Testis (tissue), 3 donors: Measurements from ENCODE around the gene BACH2. TPM values are rescaled to one million over a fixed set of nuclear protein-coding genes. Genes with fewer than 3 reads are reported as not detected.

Experiments used
- DNase-seq: peaks from one replicate; pipeline ENCODE4 v3.0.0-alpha.2; 2019
- H3K27ac ChIP-seq, 2 donors: fragments of 200-600 bp; sonication (generic); one replicate each; pipeline ENCODE4 v1.5.1; 2019
- H3K27me3 ChIP-seq: fragments of 200-600 bp; sonication (generic); one replicate; pipeline ENCODE4 v1.5.1; 2019
- H3K36me3 ChIP-seq: fragments of 200-600 bp; sonication (generic); one replicate; pipeline ENCODE4 v1.5.1; 2017; ENCODE audit warnings: low read depth; ENCODE audit errors: missing control alignments
- H3K4me1 ChIP-seq: fragments of 200-600 bp; sonication (generic); one replicate; pipeline ENCODE4 v1.5.1; 2019
- H3K4me3 ChIP-seq, 2 donors: fragments of 200-600 bp; sonication (generic); one replicate each; pipeline ENCODE4 v1.5.1; 2017 to 2019
- H3K9me3 ChIP-seq: fragments of 200-600 bp; sonication (generic); one replicate; pipeline ENCODE4 v1.5.1; 2017
- CTCF ChIP-seq, 3 experiments: fragments of 450-650 bp in 2 of 3; fragments of 200-600 bp in 1 of 3; sonication (generic) in 1 of 3; IDR thresholded peaks; one replicate each; pipeline ENCODE4 v1.5.1; 2016 to 2019; ENCODE audit warnings: antibody characterized with exemption in 3 of 3, mild to moderate bottlenecking in 2 of 3, moderate library complexity in 1 of 3
- POLR2A ChIP-seq: fragments of 450-650 bp; IDR thresholded peaks from one replicate; pipeline ENCODE4 v1.6.1; 2017; ENCODE audit warnings: antibody characterized with exemption, mild to moderate bottlenecking, moderate library complexity
- WGBS, 2 donors: methylation state at CpG; one replicate each; pipeline ENCODE4 v1.1.5; 2018; 5-methylcytosine and 5-hydroxymethylcytosine counted together
- intact Hi-C: fragments of 100-400 bp; cut with DNase I; formaldehyde crosslinking; loops from one replicate; pipeline ENCODE4 v1.15.1; 2023; ENCODE audit warnings: low total_unique reads
- polyA plus RNA-seq: library from polyadenylated mRNA; stranded (reverse); fragments of 350-450 nt; fragmentation: Illumina TruSeq; extraction: RNeasy Lipid Tissue Mini Kit (QIAGEN cat#74804); gene quantifications from one replicate; pipeline ENCODE4 v1.2.3, GENCODE V29; 2014; ENCODE audit warnings: low read depth, low replicate concordance; ENCODE audit not compliant: insufficient read depth
- total RNA-seq, 2 donors: library from RNA; depleted of rRNA; stranded (reverse); fragments of >200 nt; gene quantifications; one replicate each; pipeline ENCODE4 v1.2.3, GENCODE V29; 2016

The BACH2 gene
- total and polyA plus RNA-seq, 3 donors from 2014 or later: 5.0 to 8.3 (median 6.5) TPM

- no peaks in the 10 kb centered on the region for H3K9me3 ChIP-seq
- no peak for DNase-seq
- no peak overlapping the region for H3K4me3 ChIP-seq
- no peaks in the 10 kb centered on the region for H3K36me3 ChIP-seq
- 94 to 98% methylated on average over 2 of the region's 2 CpGs for WGBS, 2 donors
- no peak overlapping the region for H3K27ac ChIP-seq
- no peaks in the 10 kb centered on the region for H3K27me3 ChIP-seq
- intact Hi-C loops: no loop called here
- no peaks in the 10 kb centered on the region for H3K4me1 ChIP-seq
- TF ChIP-seq CTCF (IDR thresholded peaks at IDR 0.05): no peak
- TF ChIP-seq POLR2A: no peak
Measured at GRCh38 chr6:90261801-90262200, 34.8 kb downstream of the BACH2 start.

GRCh38 chr6:90257486-90257738 lies 39.2 kb downstream of the BACH2 start:
- Histone ChIP-seq H3K4me1 (no peaks in the 10 kb centered on the region), H3K27ac (no peak overlapping the region), H3K36me3 (no peaks in the 10 kb centered on the region), H3K4me3 (no peak overlapping the region), H3K9me3 (no peaks in the 10 kb centered on the region), H3K27me3 (no peaks in the 10 kb centered on the region)
- WGBS, 2 donors: 85 to 100% methylated on average over 1 of the region's 1 CpG
- TF ChIP-seq POLR2A (no peak), CTCF (IDR thresholded peaks at IDR 0.05) (no peak)
- no peak for DNase-seq
- intact Hi-C loops: no loop called here

GRCh38 chr6:90256698-90257485 lies 39.8 kb downstream of the BACH2 start:
- intact Hi-C loops: no loop called here
- Histone ChIP-seq H3K4me1 (no peaks in the 10 kb centered on the region), H3K27me3 (no peaks in the 10 kb centered on the region), H3K4me3 (no peak overlapping the region), H3K9me3 (no peaks in the 10 kb centered on the region), H3K27ac (no peak overlapping the region), H3K36me3 (no peaks in the 10 kb centered on the region)
- no peak for DNase-seq
- TF ChIP-seq POLR2A: no peak
- TF ChIP-seq CTCF (IDR thresholded peaks at IDR 0.05): no peak
- 82 to 95% methylated on average over 4 of the region's 4 CpGs for WGBS, 2 donors

GRCh38 chr6:90253631-90254030 lies 43.0 kb downstream of the BACH2 start:
- no peaks in the 10 kb centered on the region for H3K9me3 ChIP-seq
- TF ChIP-seq POLR2A: no peak
- TF ChIP-seq CTCF (IDR thresholded peaks at IDR 0.05): no peak
- DNase-seq: no peak
- H3K27ac ChIP-seq: no peak overlapping the region
- no peak overlapping the region for H3K4me3 ChIP-seq
- 88 to 92% methylated on average over 2 of the region's 2 CpGs for WGBS, 2 donors
- intact Hi-C loops: no loop called here
- no peaks in the 10 kb centered on the region for H3K4me1 ChIP-seq
- H3K27me3 ChIP-seq: no peaks in the 10 kb centered on the region
- H3K36me3 ChIP-seq: no peaks in the 10 kb centered on the region
